ENCODE measurements around the gene SLC25A23.

GRCh38 chr19:6448045-6448444 is 11.5 kb downstream of the SLC25A23 start:
- TF ChIP-seq CTCF (IDR thresholded peaks at IDR 0.05), result no peak
- no peak for TF ChIP-seq POLR2A (IDR thresholded peaks at IDR 0.05)
- TF ChIP-seq EP300 (IDR thresholded peaks at IDR 0.05), result no peak

Measured in ovary (tissue), 3 donors.